Neural progenitor cell (in vitro differentiated cells): Measurements from ENCODE around the gene TPP1. TPM values are rescaled to one million over a fixed set of nuclear protein-coding genes. Genes with fewer than 3 reads are reported as not detected.

Source experiments
- DNase-seq: peaks from one replicate; pipeline ENCODE4 v3.0.0-alpha.2; 2016; ENCODE audit warnings: low spot score
- H2AFZ ChIP-seq: fragments of 200-600 bp; sonication (generic); replicated peaks from 2 replicates; pipeline ENCODE4 v1.6.1; 2016; ENCODE audit warnings: antibody characterized with exemption
- H3F3A ChIP-seq: fragments of 200-600 bp; sonication (generic); 2 replicates; pipeline ENCODE4 v1.6.1; 2016; ENCODE audit warnings: antibody characterized with exemption, low read depth
- H3K27ac ChIP-seq: fragments of 200-600 bp; sonication (generic); 2 replicates; pipeline ENCODE4 v1.5.1; 2016; ENCODE audit warnings: mild to moderate bottlenecking
- H3K27me3 ChIP-seq: fragments of 200-600 bp; sonication (generic); 2 replicates; pipeline ENCODE4 v1.6.1; 2016; ENCODE audit warnings: mild to moderate bottlenecking, moderate library complexity
- H3K36me3 ChIP-seq: fragments of 200-600 bp; sonication (generic); 2 replicates; pipeline ENCODE4 v1.5.1; 2016
- H3K4me1 ChIP-seq: fragments of 200-600 bp; sonication (generic); 2 replicates; pipeline ENCODE4 v1.6.1; 2016; ENCODE audit warnings: mixed run types
- H3K4me2 ChIP-seq: fragments of 200-600 bp; sonication (generic); 2 replicates; pipeline ENCODE4 v1.6.1; 2016
- H3K4me3 ChIP-seq: fragments of 200-600 bp; sonication (generic); 2 replicates; pipeline ENCODE4 v1.5.1; 2016
- H3K79me2 ChIP-seq: fragments of 200-600 bp; sonication (generic); 2 replicates; pipeline ENCODE4 v1.6.1; 2016; ENCODE audit warnings: low read depth
- H3K9ac ChIP-seq: fragments of 200-600 bp; sonication (generic); 2 replicates; pipeline ENCODE4 v1.6.1; 2016
- H3K9me3 ChIP-seq: fragments of 200-600 bp; sonication (generic); 2 replicates; pipeline ENCODE4 v1.5.1; 2016; ENCODE audit warnings: low read depth
- H4K20me1 ChIP-seq: fragments of 200-600 bp; sonication (generic); 2 replicates; pipeline ENCODE4 v1.6.1; 2016; ENCODE audit warnings: low read depth
- H3K27ac Mint-ChIP-seq: 3 replicates; pipeline ENCODE4 v1.8.0; 2021; ENCODE audit warnings: mixed read lengths
- H3K27me3 Mint-ChIP-seq: 2 replicates; pipeline ENCODE4 v1.8.0; 2022; ENCODE audit warnings: low read depth, mild to moderate bottlenecking, inconsistent platforms, moderate library complexity, mixed read lengths; ENCODE audit not compliant: insufficient read depth
- H3K36me3 Mint-ChIP-seq: 3 replicates; pipeline ENCODE4 v1.8.0; 2021; ENCODE audit warnings: mixed read lengths
- H3K4me1 Mint-ChIP-seq: 3 replicates; pipeline ENCODE4 v1.8.0; 2021; ENCODE audit warnings: mixed read lengths
- H3K4me3 Mint-ChIP-seq: 3 replicates; pipeline ENCODE4 v1.8.0; 2021; ENCODE audit warnings: mild to moderate bottlenecking, moderate library complexity, mixed read lengths
- H3K9me3 Mint-ChIP-seq: 3 replicates; pipeline ENCODE4 v1.8.0; 2020; ENCODE audit warnings: mixed read lengths
- EZH2 ChIP-seq: fragments of 200-600 bp; sonication (generic); IDR thresholded peaks from 2 replicates; pipeline ENCODE4 v1.6.1; 2017; ENCODE audit warnings: antibody characterized with exemption, mild to moderate bottlenecking, moderate library complexity
- EZH2phosphoT487 ChIP-seq: fragments of 200-600 bp; sonication (generic); IDR thresholded peaks from 2 replicates; pipeline ENCODE4 v1.6.1; 2017; ENCODE audit warnings: antibody characterized with exemption
- total RNA-seq: library from RNA; depleted of rRNA; stranded (reverse); fragments of >200 nt; gene quantifications from 2 replicates; pipeline ENCODE4 v1.2.3, GENCODE V29; 2015; ENCODE audit warnings: low replicate concordance
- TF ChIP-seq, protein P1 (sequence below): fragments of 200-600 bp; sonication (generic); IDR thresholded peaks from 2 replicates; pipeline ENCODE4 v1.5.1; 2017; ENCODE audit warnings: antibody characterized with exemption, mild to moderate bottlenecking

The TPP1 gene
- total RNA-seq, 1 donor from 2014 or later = 9.9 TPM

DNA sequence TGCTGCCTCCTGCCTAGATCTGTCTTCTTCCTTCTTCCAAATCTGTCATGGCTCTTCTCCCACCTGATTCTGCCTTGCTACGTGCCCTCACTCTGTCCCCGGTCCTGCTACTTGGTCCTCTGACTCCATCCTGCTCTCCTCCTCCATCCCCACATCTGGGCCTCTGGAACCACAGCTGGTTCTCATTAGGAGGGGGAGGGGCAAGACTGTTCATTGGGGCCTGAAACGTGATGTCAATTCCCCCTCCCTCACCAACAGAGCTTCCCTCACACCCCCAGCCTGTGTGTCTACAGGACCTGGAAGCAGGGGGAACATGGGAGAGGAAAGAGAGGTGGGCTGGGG is 27.3 kb upstream of the TPP1 start:
- Histone ChIP-seq H3K4me2 (no peak overlapping the region), H2AFZ (no peak overlapping the region), H3F3A (no peaks in the 10 kb centered on the region), H3K27me3 (peaks cover 8% of the 10 kb centered on the region), H3K9ac (no peak overlapping the region), H3K9me3 (no peaks in the 10 kb centered on the region), H3K4me3 (no peak overlapping the region), H4K20me1 (no peaks in the 10 kb centered on the region), H3K36me3 (no peaks in the 10 kb centered on the region), H3K27ac (no peak overlapping the region), H3K79me2 (no peaks in the 10 kb centered on the region), H3K4me1 (peaks cover 10% of the 10 kb centered on the region)
- Mint-ChIP-seq H3K36me3 (peaks cover 11% of the 10 kb centered on the region), H3K9me3 (no peaks in the 10 kb centered on the region), H3K4me1 (peaks cover 4% of the 10 kb centered on the region), H3K4me3 (no peak overlapping the region), H3K27me3 (no peaks in the 10 kb centered on the region), H3K27ac (no peak overlapping the region)
- no peak for DNase-seq
- TF ChIP-seq EZH2 (no peak), EZH2phosphoT487 (no peak)
- TF ChIP-seq, protein P1, sequence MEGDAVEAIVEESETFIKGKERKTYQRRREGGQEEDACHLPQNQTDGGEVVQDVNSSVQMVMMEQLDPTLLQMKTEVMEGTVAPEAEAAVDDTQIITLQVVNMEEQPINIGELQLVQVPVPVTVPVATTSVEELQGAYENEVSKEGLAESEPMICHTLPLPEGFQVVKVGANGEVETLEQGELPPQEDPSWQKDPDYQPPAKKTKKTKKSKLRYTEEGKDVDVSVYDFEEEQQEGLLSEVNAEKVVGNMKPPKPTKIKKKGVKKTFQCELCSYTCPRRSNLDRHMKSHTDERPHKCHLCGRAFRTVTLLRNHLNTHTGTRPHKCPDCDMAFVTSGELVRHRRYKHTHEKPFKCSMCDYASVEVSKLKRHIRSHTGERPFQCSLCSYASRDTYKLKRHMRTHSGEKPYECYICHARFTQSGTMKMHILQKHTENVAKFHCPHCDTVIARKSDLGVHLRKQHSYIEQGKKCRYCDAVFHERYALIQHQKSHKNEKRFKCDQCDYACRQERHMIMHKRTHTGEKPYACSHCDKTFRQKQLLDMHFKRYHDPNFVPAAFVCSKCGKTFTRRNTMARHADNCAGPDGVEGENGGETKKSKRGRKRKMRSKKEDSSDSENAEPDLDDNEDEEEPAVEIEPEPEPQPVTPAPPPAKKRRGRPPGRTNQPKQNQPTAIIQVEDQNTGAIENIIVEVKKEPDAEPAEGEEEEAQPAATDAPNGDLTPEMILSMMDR = no peak

DNA sequence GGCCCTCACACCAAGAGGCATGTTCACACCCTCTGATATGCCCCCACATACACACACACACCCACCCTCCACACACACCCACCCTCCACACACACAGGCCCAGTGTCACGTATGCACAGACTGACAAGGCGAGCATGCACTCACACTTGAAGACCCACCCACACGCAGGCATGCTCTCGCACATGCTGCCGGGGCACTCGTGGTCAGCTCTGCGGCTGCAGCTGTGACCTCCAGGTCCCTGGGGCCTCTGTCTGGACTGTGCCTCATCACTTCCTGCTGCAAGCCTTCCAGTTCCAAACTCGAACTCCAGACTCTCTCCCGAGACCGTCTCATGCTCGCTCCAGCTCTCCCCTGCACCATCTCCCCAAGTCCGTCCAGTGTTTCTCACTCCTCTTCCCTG is 26.8 kb upstream of the TPP1 start:
- peaks cover 4% of the 10 kb centered on the region for H3K4me1 Mint-ChIP-seq
- peaks cover 3% of the 10 kb centered on the region for H3K27me3 ChIP-seq
- no peaks in the 10 kb centered on the region for H3K9me3 Mint-ChIP-seq
- peaks cover 11% of the 10 kb centered on the region for H3K36me3 Mint-ChIP-seq
- no peak overlapping the region for H2AFZ ChIP-seq
- no peaks in the 10 kb centered on the region for H3K79me2 ChIP-seq
- no peak overlapping the region for H3K4me3 ChIP-seq
- no peak overlapping the region for H3K27ac ChIP-seq
- TF ChIP-seq EZH2phosphoT487 = no peak
- TF ChIP-seq EZH2 = no peak
- TF ChIP-seq, protein P1 = no peak
- peaks cover 10% of the 10 kb centered on the region for H3K4me1 ChIP-seq
- H4K20me1 ChIP-seq = no peaks in the 10 kb centered on the region
- H3K9ac ChIP-seq = no peak overlapping the region
- no peak for DNase-seq
- H3K36me3 ChIP-seq = no peaks in the 10 kb centered on the region
- H3K27me3 Mint-ChIP-seq = no peaks in the 10 kb centered on the region
- H3K4me3 Mint-ChIP-seq = no peak overlapping the region
- no peaks in the 10 kb centered on the region for H3F3A ChIP-seq
- peak overlapping the region; percentile 55 for H3K27ac Mint-ChIP-seq
- H3K9me3 ChIP-seq = no peaks in the 10 kb centered on the region
- no peak overlapping the region for H3K4me2 ChIP-seq

DNA sequence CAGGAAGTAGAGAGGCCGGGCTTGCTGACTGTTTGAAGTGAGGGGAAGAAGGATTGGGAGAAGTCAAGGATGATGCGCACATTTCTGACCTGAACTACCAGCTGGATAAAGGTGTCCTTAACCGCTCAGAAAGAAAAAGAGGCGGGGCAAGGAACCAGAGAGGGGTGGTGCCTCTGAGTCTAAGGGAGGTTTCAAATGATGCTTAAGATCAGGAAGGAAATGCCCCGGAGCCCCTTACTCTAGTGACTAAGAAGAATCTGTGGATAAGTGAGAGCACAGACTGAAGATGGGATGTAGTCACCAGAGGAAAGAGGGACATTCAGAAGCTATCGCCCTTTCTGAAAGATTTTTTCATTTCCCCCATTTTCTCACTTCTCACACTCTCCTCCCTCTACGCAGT is 23.7 kb upstream of the TPP1 start:
- Histone ChIP-seq H3F3A (no peaks in the 10 kb centered on the region), H3K79me2 (no peaks in the 10 kb centered on the region), H4K20me1 (no peaks in the 10 kb centered on the region), H2AFZ (no peak overlapping the region), H3K9ac (no peak overlapping the region), H3K9me3 (no peaks in the 10 kb centered on the region), H3K4me1 (peaks cover 10% of the 10 kb centered on the region), H3K36me3 (no peaks in the 10 kb centered on the region), H3K4me2 (no peak overlapping the region), H3K27me3 (no peaks in the 10 kb centered on the region), H3K4me3 (no peak overlapping the region), H3K27ac (no peak overlapping the region)
- TF ChIP-seq EZH2 = no peak
- no peak for TF ChIP-seq EZH2phosphoT487
- no peak overlapping the region for H3K4me3 Mint-ChIP-seq
- peaks cover 13% of the 10 kb centered on the region for H3K36me3 Mint-ChIP-seq
- peaks cover 4% of the 10 kb centered on the region for H3K4me1 Mint-ChIP-seq
- DNase-seq = no peak
- H3K27me3 Mint-ChIP-seq = no peaks in the 10 kb centered on the region
- H3K27ac Mint-ChIP-seq = no peak overlapping the region
- no peaks in the 10 kb centered on the region for H3K9me3 Mint-ChIP-seq

DNA sequence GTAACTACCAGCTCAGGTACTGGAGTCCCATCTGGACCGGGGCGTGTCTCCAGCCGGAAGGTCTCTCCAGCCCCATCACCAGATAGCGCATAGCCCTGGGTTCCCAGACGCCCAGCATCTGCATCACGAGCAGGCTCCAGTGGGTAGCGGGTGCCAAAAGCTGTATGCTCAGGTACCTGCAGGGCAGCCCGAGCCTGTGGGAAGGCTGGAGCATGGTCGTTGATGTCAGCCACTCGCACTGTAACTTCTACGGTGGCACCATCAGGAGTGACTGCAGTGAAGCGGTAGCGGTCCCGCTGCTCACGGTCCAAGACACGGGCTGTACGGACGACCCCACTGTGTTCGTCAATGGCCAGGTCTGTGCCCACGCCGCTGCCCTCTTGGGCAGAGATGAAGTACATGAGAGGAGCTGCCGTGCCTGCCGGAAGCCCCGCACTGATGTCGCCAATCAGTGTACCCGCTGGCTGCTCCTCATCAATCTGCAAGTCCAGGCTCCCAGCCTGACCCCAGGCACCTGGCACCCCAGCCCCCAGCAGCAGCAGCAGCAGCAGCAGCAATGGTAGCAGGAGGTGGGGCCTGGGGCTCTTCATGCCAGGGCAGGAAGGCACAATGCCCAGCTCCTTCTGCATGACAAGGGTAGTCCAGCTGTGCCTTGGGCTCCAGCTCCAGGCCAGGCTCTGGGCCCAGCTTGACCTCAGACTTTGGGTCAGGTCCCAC is 21.9 kb upstream of the TPP1 start:
- no peak overlapping the region for H3K9ac ChIP-seq
- Mint-ChIP-seq H3K9me3 (no peaks in the 10 kb centered on the region), H3K36me3 (peaks cover 13% of the 10 kb centered on the region), H3K27ac (no peak overlapping the region), H3K4me1 (peaks cover 4% of the 10 kb centered on the region), H3K4me3 (no peak overlapping the region), H3K27me3 (no peaks in the 10 kb centered on the region)
- H3F3A ChIP-seq = no peaks in the 10 kb centered on the region
- TF ChIP-seq, protein P1 = no peak
- no peak for TF ChIP-seq EZH2phosphoT487
- TF ChIP-seq EZH2 = no peak
- H3K4me3 ChIP-seq = no peak overlapping the region
- DNase-seq = no peak
- no peak overlapping the region for H2AFZ ChIP-seq
- H3K4me1 ChIP-seq = no peaks in the 10 kb centered on the region
- H3K36me3 ChIP-seq = no peaks in the 10 kb centered on the region
- H3K9me3 ChIP-seq = no peaks in the 10 kb centered on the region
- no peaks in the 10 kb centered on the region for H4K20me1 ChIP-seq
- no peaks in the 10 kb centered on the region for H3K79me2 ChIP-seq
- no peak overlapping the region for H3K4me2 ChIP-seq
- no peaks in the 10 kb centered on the region for H3K27me3 ChIP-seq
- no peak overlapping the region for H3K27ac ChIP-seq
